Measurements from ENCODE around the gene MED14.

MED14 gene

DNA sequence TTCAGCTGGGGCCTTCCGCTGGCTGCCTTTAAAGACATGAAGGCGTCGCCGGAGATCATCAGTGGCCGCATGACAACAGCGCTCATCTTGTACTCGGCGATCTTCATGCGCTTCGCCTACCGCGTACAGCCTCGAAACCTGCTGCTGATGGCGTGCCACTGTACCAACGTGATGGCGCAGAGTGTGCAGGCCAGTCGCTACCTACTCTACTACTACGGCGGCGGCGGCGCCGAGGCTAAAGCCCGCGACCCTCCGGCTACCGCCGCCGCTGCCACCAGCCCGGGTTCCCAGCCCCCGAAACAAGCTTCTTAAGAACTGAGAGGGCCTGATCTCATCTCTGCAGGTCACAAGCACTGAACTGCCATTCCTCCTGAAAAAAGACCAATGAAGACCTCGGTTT lies 111.7 kb downstream of the MED14 start:
- no peak overlapping the region for H3K4me3 ChIP-seq (ENCODE audit: low read depth, low read length)
- no peak for DNase-seq (ENCODE audit: low read depth)

- no peak within 1 kb of the TSS for H3K4me3 ChIP-seq (ENCODE audit: low read depth, low read length)
- DNase-seq (ENCODE audit: low read depth), result no peak
Measured at GRCh38 chrX:40623139-40623536, 112.2 kb downstream of the MED14 start, which contains the start of gene MPC1L. MPC1L (plus strand) TSS chrX:40623428; CDS start chrX:40623566, 138 bp downstream.

- no peak for DNase-seq (ENCODE audit: low read depth)
Measured at GRCh38 chrX:40622479-40623138, 112.7 kb downstream of the MED14 start.

DNA sequence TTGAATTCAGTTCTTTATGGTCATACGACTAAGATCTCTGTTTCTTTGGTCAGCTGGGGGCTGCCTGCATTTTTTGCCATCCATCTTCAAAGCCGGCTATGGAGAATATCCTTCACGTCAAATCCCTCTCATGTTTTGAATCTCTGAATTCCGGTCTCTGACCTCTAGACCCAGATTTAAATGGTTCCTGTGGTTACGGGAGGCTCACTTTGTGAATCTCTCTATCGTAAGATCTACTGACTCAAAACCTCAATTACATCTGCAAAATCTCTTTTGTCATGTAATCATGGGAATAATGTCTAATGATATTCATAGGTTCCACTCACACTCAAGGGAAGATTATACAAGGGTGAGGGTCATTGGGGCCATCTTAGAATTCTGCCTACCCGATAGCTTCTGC lies 117.8 kb downstream of the MED14 start:
- H3K4me3 ChIP-seq (ENCODE audit: low read depth, low read length), result no peak overlapping the region
- DNase-seq (ENCODE audit: low read depth), result no peak

More at GRCh38 chrX:40622479-40623138, 112.7 kb downstream of the MED14 start:
- H3K4me3 ChIP-seq (ENCODE audit: low read depth, low read length), result no peak overlapping the region

- no peak overlapping the region for H3K4me3 ChIP-seq (ENCODE audit: low read depth, low read length)
- no peak for DNase-seq (ENCODE audit: low read depth)
Measured at GRCh38 chrX:40615976-40616375, 119.4 kb downstream of the MED14 start.

DNA sequence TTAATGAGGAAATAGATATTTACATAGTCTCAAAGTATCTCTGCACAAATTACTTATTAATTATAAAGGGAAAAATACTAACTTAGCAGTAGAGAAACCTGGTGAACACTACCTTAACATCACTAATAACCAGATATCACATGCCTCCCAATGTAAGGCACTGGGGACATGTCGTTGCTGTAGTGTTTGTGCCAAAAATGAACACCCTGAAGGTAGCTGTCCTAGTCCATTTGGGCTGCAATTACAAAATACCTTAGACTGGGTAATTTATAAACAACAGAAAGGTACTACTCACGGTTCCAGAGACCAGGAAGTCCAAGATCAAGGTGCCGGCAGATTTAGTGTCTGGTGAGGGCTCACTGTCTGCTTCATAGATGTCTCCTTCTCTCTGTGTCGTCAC lies 122.8 kb downstream of the MED14 start:
- DNase-seq (ENCODE audit: low read depth), result no peak
- H3K4me3 ChIP-seq (ENCODE audit: low read depth, low read length), result no peak overlapping the region

GRCh38 chrX:40607381-40607780 lies 128.0 kb downstream of the MED14 start:
- H3K4me3 ChIP-seq (ENCODE audit: low read depth, low read length), result no peak overlapping the region
- DNase-seq (ENCODE audit: low read depth), result no peak

DNA sequence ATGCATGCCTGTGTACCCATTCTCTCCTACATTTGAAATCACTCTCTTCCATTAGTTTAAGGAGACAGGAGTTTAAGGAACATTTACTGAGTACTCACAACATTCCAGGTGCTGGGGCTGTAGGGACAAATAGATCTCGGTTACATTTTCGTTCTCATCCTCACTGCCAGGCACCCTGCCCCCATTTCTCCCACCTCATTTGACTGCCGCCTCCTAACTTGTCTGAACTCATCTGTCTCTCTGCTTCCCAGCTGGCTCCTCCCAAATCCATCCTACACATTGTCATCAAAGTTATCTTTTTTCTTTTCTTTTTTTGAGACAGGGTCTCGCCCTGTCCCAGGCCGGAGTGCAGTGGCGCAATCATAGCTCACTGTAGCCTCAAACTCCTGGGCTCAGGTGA lies 131.9 kb downstream of the MED14 start:
- DNase-seq (ENCODE audit: low read depth), result no peak

More for the DNA sequence above, 131.9 kb downstream of the MED14 start:
- H3K4me3 ChIP-seq (ENCODE audit: low read depth, low read length), result no peak overlapping the region
